Activated CD4-positive, alpha-beta T cell treated with anti-CD3 and anti-CD28 coated beads, Interleukin-10, Interleukin-2, amounts not matched to agents 100 ng/mL and 50 ng/mL, durations not matched to agents 16 hours and 8 hours (primary cell): ENCODE measurements around the gene AP2A1.

Source experiments
- DNase-seq: peaks from one replicate; pipeline ENCODE4 v3.0.0-alpha.2; 2020

AP2A1 gene

GRCh38 chr19:49767381-49767780, 580 bp downstream of the AP2A1 start:
- DNase-seq = no peak

- DNase-seq = no peak
Observed at GRCh38 chr19:49767967-49768581, 1.3 kb downstream of the AP2A1 start.

GRCh38 chr19:49770529-49770928, 3.7 kb downstream of the AP2A1 start:
- no peak for DNase-seq

GRCh38 chr19:49771674-49772139, 4.9 kb downstream of the AP2A1 start:
- no peak for DNase-seq

GRCh38 chr19:49772850-49773432, 6.1 kb downstream of the AP2A1 start:
- no peak for DNase-seq

- no peak for DNase-seq
Observed at GRCh38 chr19:49773663-49774350, 7.0 kb downstream of the AP2A1 start.

- no peak for DNase-seq
Observed at GRCh38 chr19:49774969-49775368, 8.2 kb downstream of the AP2A1 start.

- no peak for DNase-seq
Observed at GRCh38 chr19:49775742-49776370, 9.1 kb downstream of the AP2A1 start.

GRCh38 chr19:49776371-49776764, 9.6 kb downstream of the AP2A1 start:
- no peak for DNase-seq

- DNase-seq = no peak
Observed at GRCh38 chr19:49779731-49780555, 13.1 kb downstream of the AP2A1 start.

GRCh38 chr19:49780861-49781260, 14.1 kb downstream of the AP2A1 start:
- DNase-seq = no peak

GRCh38 chr19:49781394-49781793, 14.6 kb downstream of the AP2A1 start:
- DNase-seq = no peak

- DNase-seq = no peak
Observed at GRCh38 chr19:49782515-49782914, 15.7 kb downstream of the AP2A1 start.

- DNase-seq = no peak
Observed at GRCh38 chr19:49786376-49786820, 19.6 kb downstream of the AP2A1 start.

GRCh38 chr19:49787746-49788145, 20.9 kb downstream of the AP2A1 start:
- DNase-seq = no peak

GRCh38 chr19:49788857-49789256, 22.1 kb downstream of the AP2A1 start:
- DNase-seq = no peak

GRCh38 chr19:49790866-49791265, 24.1 kb downstream of the AP2A1 start:
- DNase-seq = no peak

GRCh38 chr19:49791776-49792445, 25.1 kb downstream of the AP2A1 start:
- DNase-seq = no peak

GRCh38 chr19:49792829-49793560, 26.2 kb downstream of the AP2A1 start:
- DNase-seq = no peak

GRCh38 chr19:49793561-49793840, 26.7 kb downstream of the AP2A1 start:
- peak; percentile 50 for DNase-seq

GRCh38 chr19:49795615-49796014, 28.8 kb downstream of the AP2A1 start:
- DNase-seq = no peak

GRCh38 chr19:49798574-49798973, 31.8 kb downstream of the AP2A1 start:
- no peak for DNase-seq
